Right lobe of liver (tissue), 6 donors: Measurements from ENCODE around the gene KCNAB1. TPM values are rescaled to one million over a fixed set of nuclear protein-coding genes. Genes with fewer than 3 reads are reported as not detected.

ENCODE experiments used
- ATAC-seq, 4 donors: fragments of 200-7000 bp; cut with Tn5 transposase; one replicate each; pipeline ENCODE4 v1.9.1; 2020; ENCODE audit warnings: mild to moderate bottlenecking in 4 of 4, moderate library complexity in 4 of 4
- DNase-seq, 3 donors: peaks; one replicate each; pipeline ENCODE4 v3.0.0-alpha.2; 2020
- H3K27ac ChIP-seq, 3 donors: fragments of 200-600 bp; one replicate each; pipeline ENCODE4 v1.8.0; 2022
- H3K27me3 ChIP-seq, 2 donors: fragments of 200-600 bp; one replicate each; pipeline ENCODE4 v1.8.0; 2022
- H3K36me3 ChIP-seq, 4 donors: fragments of 200-600 bp; sonication (generic) in 1 of 4; one replicate each; pipeline versions ENCODE4 v1.5.1 to v1.8.0; 2017 to 2022; ENCODE audit warnings: control low read depth in 1 of 4
- H3K4me1 ChIP-seq, 4 donors: fragments of 200-600 bp; sonication (generic) in 1 of 4; one replicate each; pipeline versions ENCODE4 v1.5.1 to v1.8.0; 2017 to 2022; ENCODE audit warnings: control low read depth in 1 of 4
- H3K4me3 ChIP-seq, 3 donors: fragments of 200-600 bp; one replicate each; pipeline ENCODE4 v1.8.0; 2022
- H3K9me3 ChIP-seq, 4 donors: fragments of 200-600 bp; sonication (generic) in 1 of 4; one replicate each; pipeline versions ENCODE4 v1.5.1 to v1.8.0; 2017 to 2022; ENCODE audit warnings: control low read depth in 1 of 4
- POLR2A ChIP-seq: fragments of 450-650 bp; IDR thresholded peaks from one replicate; pipeline ENCODE4 v1.6.1; 2017; ENCODE audit warnings: antibody characterized with exemption, mild to moderate bottlenecking
- WGBS: methylation state at CpG from one replicate; pipeline ENCODE4 v1.1.6; 2018; ENCODE audit warnings: low coverage, low lambda C conversion rate; ENCODE audit not compliant: insufficient coverage; ENCODE audit errors: missing lambda C conversion rate; 5-methylcytosine and 5-hydroxymethylcytosine counted together
- intact Hi-C, 2 donors: fragments of 100-400 bp; cut with DNase I; formaldehyde crosslinking; loops; one replicate each; pipeline versions ENCODE4 v1.11.2 to v1.14.1; 2022
- total RNA-seq, 6 experiments: library from RNA; depleted of rRNA in 2 of 6; stranded (reverse); fragments of >200 nt in 2 of 6; fragmentation: NEBNext Ultra II Directional in 3 of 6; extraction: Animal tissue kit (Norgen Biotek cat#: 25700) in 3 of 6; gene quantifications; one replicate each; pipeline versions ENCODE4 v1.1.0 to v1.2.4, GENCODE V29; 2016 to 2023
- TF ChIP-seq, protein P1 (sequence below), 4 donors: fragments of 200-600 bp in 3 of 4; fragments of 450-650 bp in 1 of 4; IDR thresholded peaks; one replicate each; pipeline versions ENCODE4 v1.5.1 to v1.8.0; 2016 to 2022; ENCODE audit warnings: antibody characterized with exemption in 4 of 4, mild to moderate bottlenecking in 2 of 4
- donor health status: DM: no; HTN: yes; CAD: no.
- donor health status: DM: no; HTN: no; CAD: no.
- donor health status: DM: no; HTN: no; CAD: no.
- donor health status: DM: no; HTN: yes; CAD: no.
- donor health status: DM: no; HTN: yes; CAD: no.

KCNAB1 gene
- total RNA-seq, 6 experiments from 2014 or later = 0.15 to 1.8 (median 0.64) TPM; not detected in 2

GRCh38 chr3:156383441-156384025, 263.2 kb downstream of the KCNAB1 start:
- no peak for TF ChIP-seq POLR2A
- TF ChIP-seq, protein P1, sequence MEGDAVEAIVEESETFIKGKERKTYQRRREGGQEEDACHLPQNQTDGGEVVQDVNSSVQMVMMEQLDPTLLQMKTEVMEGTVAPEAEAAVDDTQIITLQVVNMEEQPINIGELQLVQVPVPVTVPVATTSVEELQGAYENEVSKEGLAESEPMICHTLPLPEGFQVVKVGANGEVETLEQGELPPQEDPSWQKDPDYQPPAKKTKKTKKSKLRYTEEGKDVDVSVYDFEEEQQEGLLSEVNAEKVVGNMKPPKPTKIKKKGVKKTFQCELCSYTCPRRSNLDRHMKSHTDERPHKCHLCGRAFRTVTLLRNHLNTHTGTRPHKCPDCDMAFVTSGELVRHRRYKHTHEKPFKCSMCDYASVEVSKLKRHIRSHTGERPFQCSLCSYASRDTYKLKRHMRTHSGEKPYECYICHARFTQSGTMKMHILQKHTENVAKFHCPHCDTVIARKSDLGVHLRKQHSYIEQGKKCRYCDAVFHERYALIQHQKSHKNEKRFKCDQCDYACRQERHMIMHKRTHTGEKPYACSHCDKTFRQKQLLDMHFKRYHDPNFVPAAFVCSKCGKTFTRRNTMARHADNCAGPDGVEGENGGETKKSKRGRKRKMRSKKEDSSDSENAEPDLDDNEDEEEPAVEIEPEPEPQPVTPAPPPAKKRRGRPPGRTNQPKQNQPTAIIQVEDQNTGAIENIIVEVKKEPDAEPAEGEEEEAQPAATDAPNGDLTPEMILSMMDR (IDR thresholded peaks at IDR 0.05) = no peak
- intact Hi-C loops = no loop called here
- Histone ChIP-seq H3K36me3 (no peaks in the 10 kb centered on the region), H3K9me3 (no peaks in the 10 kb centered on the region), H3K27ac (no peak overlapping the region), H3K4me1 (no peaks in the 10 kb centered on the region), H3K4me3 (no peak overlapping the region), H3K27me3 (no peaks in the 10 kb centered on the region)
- no peak for ATAC-seq
- 62% methylated on average over 6 of the region's 6 CpGs for WGBS
- no peak for DNase-seq

DNA sequence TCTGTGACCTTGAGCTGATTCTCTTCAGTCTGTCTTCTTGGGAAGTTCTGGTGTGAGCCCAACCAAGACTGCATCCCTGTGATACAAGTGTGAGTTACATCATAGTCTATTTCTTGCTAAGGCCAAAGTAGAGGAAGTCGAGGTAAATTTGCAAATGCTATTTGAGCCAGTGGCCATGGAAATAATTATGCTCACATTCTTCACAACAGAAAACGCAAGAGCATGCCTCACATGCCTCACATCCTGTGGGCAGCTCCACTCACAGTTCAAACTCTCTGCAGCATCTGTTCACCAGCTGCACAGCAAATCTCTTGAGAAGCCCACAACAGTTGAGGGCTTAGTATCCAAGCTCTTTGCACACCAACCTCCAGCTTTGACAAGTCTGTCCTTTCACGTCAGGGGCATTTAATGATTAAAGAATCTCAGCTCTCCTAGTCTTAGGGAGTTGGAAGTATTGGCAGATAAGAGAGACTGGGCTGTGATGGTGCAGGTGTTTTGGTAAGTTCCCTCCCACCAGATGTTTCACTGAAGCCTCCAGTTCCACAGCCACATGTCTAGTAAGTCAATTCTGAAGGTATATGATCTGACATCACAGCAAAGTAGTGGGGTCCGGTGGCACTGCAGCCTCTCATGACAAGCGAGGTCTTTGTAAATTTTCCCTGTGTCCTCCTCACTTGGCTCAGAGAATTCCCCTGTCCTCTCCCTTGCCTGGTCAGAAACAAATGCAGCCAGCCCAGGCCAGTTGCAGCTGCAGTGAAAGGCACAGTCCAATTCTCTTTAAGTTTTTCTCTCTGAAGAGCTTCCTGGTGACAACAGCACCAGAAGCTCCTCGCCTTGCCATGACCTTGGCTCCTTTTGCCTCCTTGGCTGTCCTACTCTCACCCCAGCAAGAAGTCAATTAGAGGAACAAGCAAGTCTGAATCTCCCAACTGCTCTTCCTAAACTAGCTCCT, 268.4 kb downstream of the KCNAB1 start:
- WGBS = 50% methylated on average over 5 of the region's 6 CpGs
- no peak for TF ChIP-seq POLR2A
- TF ChIP-seq, protein P1 (IDR thresholded peaks at IDR 0.05) = no peak
- DNase-seq = no peak
- H3K27me3 ChIP-seq = no peaks in the 10 kb centered on the region
- intact Hi-C loops = no loop called here
- no peak overlapping the region for H3K4me3 ChIP-seq
- H3K27ac ChIP-seq = no peak overlapping the region
- peak in 1 of 4 donors; percentile 24 for ATAC-seq
- no peaks in the 10 kb centered on the region for H3K36me3 ChIP-seq
- no peaks in the 10 kb centered on the region for H3K4me1 ChIP-seq
- H3K9me3 ChIP-seq = no peaks in the 10 kb centered on the region

DNA sequence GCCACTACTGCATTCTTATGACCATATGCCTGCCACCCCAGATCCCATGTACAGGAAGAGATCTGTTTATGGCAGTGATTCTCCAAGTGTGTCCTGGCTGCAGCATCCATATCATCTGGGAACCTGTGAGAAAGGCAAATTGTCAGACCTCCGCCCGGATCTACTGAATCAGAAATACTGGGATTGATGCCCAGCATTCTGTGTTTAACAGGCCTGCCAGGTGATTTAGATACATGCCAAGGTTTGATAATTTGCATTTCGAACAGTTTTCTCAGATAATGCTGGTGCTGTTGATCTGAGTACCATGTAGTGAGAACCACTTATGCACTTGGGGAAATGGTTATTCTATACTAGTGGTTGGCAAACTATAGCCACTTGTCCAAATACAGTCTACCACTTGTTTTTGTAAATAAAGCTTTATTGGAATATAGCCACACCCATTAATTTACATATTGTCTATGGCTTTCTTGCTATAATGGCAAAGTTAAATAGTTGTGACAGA, 269.1 kb downstream of the KCNAB1 start:
- Histone ChIP-seq H3K4me1 (no peaks in the 10 kb centered on the region), H3K4me3 (no peak overlapping the region), H3K27me3 (no peaks in the 10 kb centered on the region), H3K36me3 (no peaks in the 10 kb centered on the region), H3K9me3 (no peaks in the 10 kb centered on the region), H3K27ac (no peak overlapping the region)
- intact Hi-C loops = no loop called here
- WGBS = 68% methylated on average over 3 of the region's 3 CpGs
- DNase-seq (no peak), ATAC-seq (no peak)
- no peak for TF ChIP-seq POLR2A
- TF ChIP-seq, protein P1 (IDR thresholded peaks at IDR 0.05) = no peak

GRCh38 chr3:156390846-156391245, 270.5 kb downstream of the KCNAB1 start:
- no peak for ATAC-seq
- Histone ChIP-seq H3K4me3 (no peak overlapping the region), H3K9me3 (no peaks in the 10 kb centered on the region), H3K27me3 (no peaks in the 10 kb centered on the region), H3K4me1 (no peaks in the 10 kb centered on the region), H3K36me3 (no peaks in the 10 kb centered on the region), H3K27ac (no peak overlapping the region)
- 55% methylated on average over 4 of the region's 4 CpGs for WGBS
- intact Hi-C loops = no loop called here
- TF ChIP-seq, protein P1 (IDR thresholded peaks at IDR 0.05) = no peak
- TF ChIP-seq POLR2A = no peak
- DNase-seq = no peak
